PC-9 (cell line): ENCODE data around the gene PRRC2A. TPM values are rescaled to one million over a fixed set of nuclear protein-coding genes. Genes with fewer than 3 reads are reported as not detected.

Experiments
- BruUV-seq: library from RNA; stranded (reverse); fragments of 400-500 nt; replicated peaks from 2 replicates; lab custom pipeline; 2021; lab: Mats Ljungman, UMichigan
- CTCF ChIA-PET: fragments of 300-600 bp; sonication (Branson Sonifier 250); formaldehyde crosslinking; loops from one replicate; lab custom pipeline; 2022; ENCODE audit warnings: antibody characterized with exemption; lab: Charles Lee
- POLR2A ChIA-PET: fragments of 300-600 bp; sonication (Branson Sonifier 250); formaldehyde crosslinking; loops from one replicate; lab custom pipeline; 2022; ENCODE audit warnings: antibody characterized with exemption; ENCODE audit not compliant: unreplicated experiment; lab: Charles Lee
- DNase-seq, 2 experiments: peaks; one replicate each; pipeline versions ENCODE4 v3.0.0 to v3.0.0-alpha.2; 2015 to 2022; ENCODE audit warnings: mixed read lengths in 1 of 2
- H2AFZ ChIP-seq: fragments of 200-600 bp; sonication (generic); 2 replicates; pipeline ENCODE4 v1.8.1; 2017; ENCODE audit warnings: antibody characterized with exemption
- H3F3A ChIP-seq: fragments of 200-600 bp; sonication (generic); 2 replicates; pipeline ENCODE4 v1.8.1; 2017; ENCODE audit warnings: antibody characterized with exemption, mild to moderate bottlenecking, low read depth; ENCODE audit not compliant: insufficient read depth
- H3K27ac ChIP-seq: fragments of 200-600 bp; sonication (generic); 2 replicates; pipeline ENCODE4 v1.6.1; 2016; ENCODE audit warnings: mixed run types
- H3K27me3 ChIP-seq: fragments of 200-600 bp; sonication (generic); 2 replicates; pipeline ENCODE4 v1.6.1; 2016; ENCODE audit warnings: low read depth, mixed run types; ENCODE audit not compliant: insufficient read depth
- H3K36me3 ChIP-seq: fragments of 200-600 bp; sonication (generic); 2 replicates; pipeline ENCODE4 v1.6.1; 2016; ENCODE audit warnings: low read depth, mixed run types
- H3K4me1 ChIP-seq: fragments of 200-600 bp; sonication (generic); replicated peaks from 2 replicates; pipeline ENCODE4 v1.6.1; 2016; ENCODE audit warnings: mixed run types; ENCODE audit not compliant: insufficient read depth
- H3K4me2 ChIP-seq: fragments of 200-600 bp; sonication (generic); 2 replicates; pipeline ENCODE4 v1.6.1; 2017; ENCODE audit warnings: mixed run types
- H3K4me3 ChIP-seq: fragments of 200-600 bp; sonication (generic); 2 replicates; pipeline ENCODE4 v1.6.1; 2016; ENCODE audit warnings: mixed run types
- H3K79me2 ChIP-seq: fragments of 200-600 bp; sonication (generic); 2 replicates; pipeline ENCODE4 v1.6.1; 2017; ENCODE audit warnings: low read depth, mixed run types
- H3K9me2 ChIP-seq: fragments of 200-600 bp; sonication (generic); 2 replicates; pipeline ENCODE4 v1.8.1; 2017; ENCODE audit warnings: mild to moderate bottlenecking; ENCODE audit not compliant: insufficient read depth
- H3K9me3 ChIP-seq: fragments of 200-600 bp; sonication (generic); 2 replicates; pipeline ENCODE4 v1.8.1; 2016; ENCODE audit warnings: low read depth; ENCODE audit not compliant: insufficient read depth
- H4K20me1 ChIP-seq: fragments of 200-600 bp; sonication (generic); 2 replicates; pipeline ENCODE4 v1.8.1; 2017; ENCODE audit not compliant: insufficient read depth
- EZH2 ChIP-seq: fragments of 200-600 bp; sonication (generic); IDR thresholded peaks from 2 replicates; pipeline ENCODE4 v1.8.0; 2017; ENCODE audit warnings: antibody characterized with exemption, low read depth
- intact Hi-C: fragments of 100-400 bp; cut with micrococcal nuclease; formaldehyde crosslinking; loops from one replicate; pipeline ENCODE4 v1.10.0; 2022; ENCODE audit not compliant: unreplicated experiment
- total RNA-seq: library from RNA; stranded (reverse); gene quantifications from 2 replicates; pipeline ENCODE4 v1.2.3, GENCODE V29; 2021
- TF ChIP-seq, protein P1 (sequence below): fragments of 200-600 bp; sonication (generic); conservative IDR thresholded peaks from 2 replicates; pipeline ENCODE4 v1.6.1; 2017; ENCODE audit warnings: mixed run types, antibody characterized with exemption, mild to moderate bottlenecking, moderate library complexity

Gene PRRC2A
- total RNA-seq, 1 experiment from 2014 or later, result 192 TPM

- TSS peak; percentile 48 for BruUV-seq
- ChIA-PET CTCF (interaction anchor here (1.0 kb wide), 1 partner anchor 110 kb away, joined by 3 read pairs; no protein-coding TSS in a partner anchor), POLR2A (interaction anchor here (0.5 to 0.8 kb wide), 5 partner anchors 7 to 171 kb away, joined by 4 to 26 read pairs (median 4); partner anchors contain the start of genes BAG6, NFKBIL1 and VARS1)
- H2AFZ ChIP-seq, result peak overlapping the region; percentile 81
- H3K27me3 ChIP-seq, result no peaks in the 10 kb centered on the region
- peak overlapping the region; percentile 79 for H3K4me3 ChIP-seq
- peaks cover 50% of the 10 kb centered on the region for H3K79me2 ChIP-seq
- intact Hi-C loops, result loop anchor here (1.0 to 10.0 kb wide), 2 partner anchors 8 to 515 kb away; partner anchors contain the start of genes AGPAT1, BAG6 and RNF5
- peaks cover 26% of the 10 kb centered on the region for H3K4me1 ChIP-seq
- H3K9me2 ChIP-seq, result no peaks in the 10 kb centered on the region
- no peaks in the 10 kb centered on the region for H3K9me3 ChIP-seq
- H3K27ac ChIP-seq, result peak overlapping the region; percentile 71
- DNase-seq, result peak; percentile 18 to 54
- H3K4me2 ChIP-seq, result peak overlapping the region; percentile 88
- TF ChIP-seq EZH2, result no peak
- TF ChIP-seq, protein P1, sequence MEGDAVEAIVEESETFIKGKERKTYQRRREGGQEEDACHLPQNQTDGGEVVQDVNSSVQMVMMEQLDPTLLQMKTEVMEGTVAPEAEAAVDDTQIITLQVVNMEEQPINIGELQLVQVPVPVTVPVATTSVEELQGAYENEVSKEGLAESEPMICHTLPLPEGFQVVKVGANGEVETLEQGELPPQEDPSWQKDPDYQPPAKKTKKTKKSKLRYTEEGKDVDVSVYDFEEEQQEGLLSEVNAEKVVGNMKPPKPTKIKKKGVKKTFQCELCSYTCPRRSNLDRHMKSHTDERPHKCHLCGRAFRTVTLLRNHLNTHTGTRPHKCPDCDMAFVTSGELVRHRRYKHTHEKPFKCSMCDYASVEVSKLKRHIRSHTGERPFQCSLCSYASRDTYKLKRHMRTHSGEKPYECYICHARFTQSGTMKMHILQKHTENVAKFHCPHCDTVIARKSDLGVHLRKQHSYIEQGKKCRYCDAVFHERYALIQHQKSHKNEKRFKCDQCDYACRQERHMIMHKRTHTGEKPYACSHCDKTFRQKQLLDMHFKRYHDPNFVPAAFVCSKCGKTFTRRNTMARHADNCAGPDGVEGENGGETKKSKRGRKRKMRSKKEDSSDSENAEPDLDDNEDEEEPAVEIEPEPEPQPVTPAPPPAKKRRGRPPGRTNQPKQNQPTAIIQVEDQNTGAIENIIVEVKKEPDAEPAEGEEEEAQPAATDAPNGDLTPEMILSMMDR, result no peak
- H3K36me3 ChIP-seq, result 0 out of 2 replicates have a peak, but pooled peaks cover 10% of the 10 kb centered on the region
- 0 out of 2 replicates have a peak, but pooled peaks cover 7% of the 10 kb centered on the region for H4K20me1 ChIP-seq
- H3F3A ChIP-seq, result peaks cover 20% of the 10 kb centered on the region
Observed at GRCh38 chr6:31659649-31660380, 39.3 kb downstream of the PRRC2A start.

GRCh38 chr6:31660381-31661261, 40.1 kb downstream of the PRRC2A start, which contains the start of gene C6orf47:
C6orf47 (minus strand) TSS chr6:31660778; CDS start chr6:31659947, 831 bp downstream.
- H4K20me1 ChIP-seq, result 0 out of 2 replicates have a peak, but pooled peaks cover 7% of the 10 kb centered on the region
- TF ChIP-seq EZH2, result no peak
- TF ChIP-seq, protein P1, result no peak
- H3F3A ChIP-seq, result peaks cover 23% of the 10 kb centered on the region
- H3K9me3 ChIP-seq, result no peaks in the 10 kb centered on the region
- H3K9me2 ChIP-seq, result no peaks in the 10 kb centered on the region
- DNase-seq, result peak; percentile 66 to 82
- intact Hi-C loops, result loop anchor here (1.0 to 10.0 kb wide), 2 partner anchors 8 to 514 kb away; partner anchors contain the start of genes AGPAT1, BAG6 and RNF5
- peaks cover 26% of the 10 kb centered on the region for H3K4me1 ChIP-seq
- peak within 1 kb of the TSS; percentile 88 for H3K4me2 ChIP-seq
- H3K27me3 ChIP-seq, result no peaks in the 10 kb centered on the region
- peak within 1 kb of the TSS; percentile 71 for H3K27ac ChIP-seq
- peak within 1 kb of the TSS; percentile 79 for H3K4me3 ChIP-seq
- H3K36me3 ChIP-seq, result 0 out of 2 replicates have a peak, but pooled peaks cover 10% of the 10 kb centered on the region
- POLR2A ChIA-PET, result interaction anchor here (0.5 to 0.9 kb wide), 6 partner anchors 8 to 416 kb away, joined by 4 to 26 read pairs (median 4); partner anchors contain the start of genes BAG6 and NFKBIL1
- CTCF ChIA-PET, result interaction anchor here (0.6 to 1.0 kb wide), 2 partner anchors 73 to 109 kb away, joined by 3 to 13 read pairs; no protein-coding TSS in a partner anchor
- H2AFZ ChIP-seq, result peak within 1 kb of the TSS; percentile 81
- TSS peak; percentile 43 for BruUV-seq
- peaks cover 55% of the 10 kb centered on the region for H3K79me2 ChIP-seq
